Measurements from ENCODE around the gene ARMC5.

- no peak for TF ChIP-seq CTCF (conservative IDR thresholded peaks at IDR 0.05)
- TF ChIP-seq EZH2 (IDR thresholded peaks at IDR 0.05; ENCODE audit: low read depth): no peak
These were observed 16.6 kb downstream of the ARMC5 start for GRCh38 chr16:31475946-31476302.
